Stimulated activated CD4-positive, alpha-beta T cell treated with anti-CD3 and anti-CD28 coated beads, TNF-alpha, amount 100 ng/mL, for 24 hours (primary cell): ENCODE measurements around the gene RNU6-9.
A peak's percentile ranks its signal among the peaks of the same experiment; 100 is the strongest.

ENCODE experiments used
- DNase-seq, 3 experiments: peaks; one replicate each; pipeline ENCODE4 v3.0.0-alpha.2; 2020; ENCODE audit warnings: low read depth in 3 of 3

The RNU6-9 gene

DNA sequence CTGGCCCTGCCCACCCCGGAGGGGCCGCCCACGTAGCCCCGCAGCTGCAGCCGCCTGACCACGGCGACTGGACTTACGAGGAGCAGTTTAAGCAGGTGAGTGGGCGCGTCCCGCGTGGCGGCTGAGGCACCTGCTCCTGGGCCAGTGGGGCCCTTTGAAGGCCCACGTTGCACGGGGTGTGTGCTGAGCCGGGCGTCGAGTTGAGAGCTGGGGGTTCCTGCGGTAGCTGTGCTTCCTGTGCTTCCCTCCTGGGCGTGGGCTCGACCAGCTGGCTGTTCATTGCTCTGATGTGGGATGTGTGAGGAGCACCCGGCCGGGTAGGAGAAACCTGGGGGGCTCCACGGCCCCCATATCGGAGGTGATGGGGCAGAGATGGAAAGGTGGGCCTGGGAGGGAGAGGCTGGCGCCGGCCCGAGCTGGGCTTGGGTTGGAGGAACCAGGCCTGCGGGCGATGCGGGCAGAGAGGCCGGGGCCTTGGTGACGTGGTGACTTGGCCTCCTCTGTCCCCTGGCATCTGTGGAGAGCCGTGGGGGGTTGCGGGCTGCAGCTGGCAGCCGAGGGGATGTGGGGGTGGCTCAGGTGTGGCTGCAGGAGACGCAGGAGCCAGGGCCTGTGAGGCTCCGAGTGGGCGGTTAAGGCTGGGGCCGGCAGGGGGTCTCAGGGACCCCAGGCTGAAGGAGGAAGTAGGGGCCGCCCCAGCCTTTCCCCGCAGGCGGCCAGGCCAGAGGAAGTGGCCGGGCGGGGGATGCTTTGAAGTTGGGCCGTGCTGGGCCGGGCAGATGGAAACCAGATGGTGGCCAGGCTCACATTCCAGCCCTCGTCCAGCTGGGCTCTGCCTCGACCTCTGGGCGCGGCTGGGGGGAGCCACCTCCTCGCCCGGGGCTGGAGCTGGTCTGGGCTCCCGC, 39.6 kb downstream of the RNU6-9 start:
- no peak for DNase-seq

DNA sequence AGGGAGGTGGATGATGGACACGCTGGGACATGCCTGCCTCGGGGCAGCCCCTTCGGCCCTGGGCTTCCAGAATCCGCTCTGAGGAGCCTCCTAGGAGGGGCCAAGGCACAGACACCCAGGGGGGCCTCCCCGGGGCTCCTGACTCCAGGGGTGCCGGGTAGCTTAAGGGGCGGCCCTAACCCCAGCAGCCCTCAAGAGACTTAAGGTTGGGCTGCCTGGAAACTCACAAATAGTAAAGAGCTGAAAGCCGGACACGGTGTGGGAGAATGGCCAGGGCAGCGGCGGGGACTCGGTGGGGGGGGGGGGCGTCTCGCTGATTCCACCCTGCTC, 40.2 kb downstream of the RNU6-9 start:
- no peak for DNase-seq

DNA sequence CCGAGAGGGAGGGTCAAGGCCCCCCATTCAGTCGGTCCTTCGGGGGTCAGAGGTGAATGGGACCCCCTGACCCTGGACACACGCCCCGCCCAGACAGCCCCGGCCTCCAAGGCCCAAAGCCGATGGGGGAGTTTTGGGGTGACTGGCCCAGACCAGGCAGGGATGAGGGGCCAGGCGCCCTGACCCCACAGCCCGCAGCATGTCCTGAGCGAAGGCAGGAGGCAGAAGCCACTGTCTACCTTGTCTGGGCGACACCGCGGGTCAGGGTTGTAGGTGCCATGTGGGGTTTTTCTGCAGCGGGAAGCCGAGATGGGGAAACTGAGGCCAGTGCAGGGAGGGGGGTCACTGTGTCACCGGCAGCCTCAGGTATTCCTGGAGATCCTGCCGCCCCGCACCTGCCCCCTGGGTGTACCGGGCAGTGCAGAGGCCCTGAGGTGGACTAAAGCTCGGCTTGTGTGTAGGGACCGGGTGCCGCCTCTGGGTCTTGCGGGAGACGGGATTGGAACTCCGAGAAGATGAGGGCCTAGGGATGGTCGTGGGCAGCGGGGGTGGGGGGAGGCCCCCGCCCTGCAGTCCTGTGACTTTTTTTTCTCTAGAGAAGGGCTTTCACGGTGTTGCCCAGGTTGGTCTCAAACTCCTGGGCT, 41.0 kb downstream of the RNU6-9 start:
- DNase-seq, result no peak

DNA sequence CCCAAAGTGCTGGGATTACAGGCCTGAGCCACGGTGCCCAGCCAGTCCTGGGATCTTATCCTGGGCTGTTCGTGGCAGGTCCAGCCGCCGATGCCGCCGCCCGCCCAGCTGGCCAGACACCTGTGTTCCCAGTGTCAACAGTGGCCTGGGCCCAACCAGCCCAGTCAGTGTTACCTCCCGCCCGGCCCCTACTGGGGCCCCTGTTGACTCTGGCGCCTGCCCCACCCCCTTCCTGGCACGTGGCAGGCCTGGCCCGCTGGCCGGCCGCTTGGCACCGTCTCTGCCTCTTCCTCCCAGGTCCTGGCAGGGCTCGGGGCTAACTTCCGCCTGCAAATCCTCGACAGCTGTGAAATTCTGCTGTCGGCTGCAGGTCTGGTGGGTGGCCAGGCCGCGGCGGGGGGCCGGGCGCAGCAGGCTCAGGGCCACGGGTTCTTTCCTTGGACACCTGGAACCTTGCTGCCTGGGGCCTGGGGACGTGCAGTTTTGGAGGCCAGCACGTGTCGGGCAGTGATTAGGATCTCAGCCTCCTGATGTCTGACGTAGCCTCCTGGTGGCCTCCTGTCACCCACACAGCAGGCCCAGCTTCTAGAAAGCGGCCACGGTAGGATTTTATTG, 41.7 kb downstream of the RNU6-9 start:
- no peak for DNase-seq

DNA sequence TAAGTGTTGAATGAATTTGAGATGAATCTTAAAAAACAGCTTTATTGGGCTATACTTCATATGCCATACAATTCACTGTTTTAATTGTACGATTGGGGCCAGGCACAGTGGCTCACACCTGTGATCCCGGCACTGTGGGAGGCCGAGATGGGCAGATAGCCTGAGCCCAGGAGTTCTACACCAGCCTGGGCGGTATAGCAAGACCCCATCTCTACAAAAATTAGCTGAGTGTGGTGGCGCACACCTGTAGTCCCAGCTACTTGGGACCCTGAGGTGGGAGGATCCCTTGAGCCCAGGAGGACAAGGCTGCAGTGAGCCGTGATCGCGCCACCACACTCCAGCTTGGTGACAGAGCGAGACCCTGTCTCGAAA, 42.9 kb downstream of the RNU6-9 start:
- no peak for DNase-seq

DNA sequence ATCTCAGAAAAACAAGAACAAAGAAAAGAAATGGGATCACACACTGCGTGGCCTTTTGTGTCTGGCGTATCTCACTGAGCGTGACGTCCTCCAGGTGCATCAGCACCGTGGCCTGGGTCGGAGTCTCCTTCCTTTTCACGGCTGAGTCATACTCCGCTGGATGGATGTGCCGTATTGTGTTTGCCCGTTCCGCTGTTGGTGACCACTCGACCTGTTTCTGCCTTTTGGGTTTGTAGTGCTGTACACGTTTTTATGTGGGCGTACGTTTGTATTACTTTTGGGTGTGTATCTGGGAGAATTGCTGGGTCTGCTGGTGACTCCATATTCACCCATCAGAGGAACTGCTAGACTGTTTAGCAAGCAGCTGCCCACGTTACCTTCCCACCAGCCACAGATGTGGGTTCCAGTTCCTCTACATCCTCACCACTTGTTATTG, 44.0 kb downstream of the RNU6-9 start:
- no peak for DNase-seq

DNA sequence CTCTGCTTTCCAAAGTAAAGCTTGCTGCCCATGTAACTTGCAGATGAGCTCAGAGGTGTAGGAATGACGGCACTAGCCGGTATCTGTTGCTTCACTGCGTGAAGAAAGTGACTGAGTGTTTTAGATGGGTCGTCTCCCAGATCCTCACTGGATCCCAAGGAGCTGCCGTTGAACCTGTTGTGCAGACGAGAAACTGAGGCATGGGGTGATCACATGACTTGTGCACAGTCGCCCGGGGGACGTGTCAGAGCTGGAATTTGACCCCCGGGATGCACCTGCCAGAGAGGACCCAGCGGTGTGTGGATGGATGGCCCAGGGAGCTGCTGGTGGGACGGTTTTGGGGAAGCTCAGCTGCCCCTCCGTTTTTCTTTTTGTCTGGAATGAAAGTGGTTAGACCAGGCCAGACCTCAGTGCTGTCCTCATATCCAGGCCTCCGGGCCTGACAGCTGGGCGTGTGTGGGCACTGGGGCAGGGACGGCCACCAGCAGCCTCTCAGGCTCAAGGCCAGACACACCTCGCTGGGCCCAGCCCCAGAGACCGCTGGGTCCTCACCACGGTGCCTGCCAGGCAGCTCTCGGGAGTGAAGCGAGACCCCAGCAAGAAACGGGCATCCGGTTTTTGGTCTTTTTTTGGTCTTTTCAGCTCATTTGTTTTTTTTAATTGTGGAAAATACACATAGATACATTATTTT, 45.1 kb downstream of the RNU6-9 start:
- DNase-seq, result no peak

DNA sequence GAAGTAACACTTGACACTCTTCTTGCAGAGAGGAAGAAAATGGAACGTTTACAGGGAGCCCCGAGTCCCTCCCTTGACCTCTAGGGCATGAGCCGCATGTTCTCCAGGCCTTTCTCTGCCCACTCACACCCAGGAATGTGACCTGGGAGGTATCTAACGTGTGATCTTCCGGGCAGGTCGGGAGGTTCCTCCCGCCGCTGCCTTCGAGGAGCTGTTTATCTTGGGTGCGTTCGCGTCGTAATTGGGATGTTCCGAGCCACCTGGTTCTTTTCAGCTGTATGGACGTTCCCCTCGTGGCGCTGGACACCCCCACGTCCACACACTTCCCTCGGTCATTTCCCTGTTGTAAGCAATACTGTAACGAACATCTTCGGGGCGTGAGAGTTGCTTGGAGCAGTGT, 46.2 kb downstream of the RNU6-9 start:
- DNase-seq, result no peak

DNA sequence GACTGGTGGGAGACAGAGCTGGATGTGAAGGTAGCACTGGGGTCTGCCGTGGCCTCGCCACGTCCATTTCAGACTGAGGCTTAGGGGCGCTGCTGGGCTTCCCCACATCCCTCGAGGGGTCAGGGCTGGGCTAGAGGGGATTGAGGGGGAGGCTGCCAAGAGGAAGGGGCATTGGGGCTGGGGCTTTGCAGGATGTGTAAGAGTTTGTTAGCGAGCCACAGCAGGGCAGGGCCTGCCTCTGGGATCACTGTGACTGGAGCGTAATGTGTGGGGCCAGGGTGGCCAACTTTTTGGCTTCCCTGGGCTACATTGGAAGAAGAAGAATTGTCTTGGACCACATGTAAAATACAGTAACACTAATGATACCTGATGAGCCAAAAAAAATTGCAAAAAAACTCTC, 46.6 kb downstream of the RNU6-9 start:
- no peak for DNase-seq

DNA sequence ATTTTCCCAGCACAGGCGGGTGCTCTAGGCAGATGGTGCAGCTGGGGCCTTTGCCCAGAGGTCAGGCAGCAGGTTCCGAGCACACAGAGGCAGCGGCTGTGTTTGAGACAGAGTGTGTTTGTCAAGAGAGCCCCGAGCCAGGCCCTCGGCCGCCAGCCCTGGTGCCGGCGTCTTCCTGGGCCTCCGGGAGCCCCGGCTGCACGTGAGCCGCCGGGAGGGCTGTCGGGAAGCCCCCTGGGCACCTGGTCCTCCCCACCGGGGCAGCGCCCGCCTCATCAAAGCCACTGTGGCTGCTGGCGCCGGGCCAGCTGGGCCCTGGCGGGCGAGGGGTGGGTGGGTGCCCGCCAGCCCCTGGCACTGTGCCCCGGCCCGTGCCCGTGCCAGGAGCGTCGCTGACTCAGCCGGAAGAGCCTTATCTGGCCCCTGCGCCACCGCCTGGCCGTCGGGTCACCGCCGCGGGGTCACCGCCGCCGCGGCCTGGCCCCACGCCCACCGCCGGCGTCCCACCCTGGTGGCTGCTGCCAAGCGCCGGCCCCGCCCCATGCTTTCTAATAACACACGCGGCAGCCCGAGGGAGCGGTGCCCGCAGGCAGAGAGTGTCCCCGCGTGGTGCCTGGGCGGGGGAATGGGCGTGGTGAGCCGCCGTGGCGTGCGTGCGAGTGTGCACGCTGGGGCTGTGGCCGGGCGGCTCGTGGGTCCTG, 47.5 kb downstream of the RNU6-9 start:
- DNase-seq, result peak in 2 of 3 experiments; percentile 36 to 62

DNA sequence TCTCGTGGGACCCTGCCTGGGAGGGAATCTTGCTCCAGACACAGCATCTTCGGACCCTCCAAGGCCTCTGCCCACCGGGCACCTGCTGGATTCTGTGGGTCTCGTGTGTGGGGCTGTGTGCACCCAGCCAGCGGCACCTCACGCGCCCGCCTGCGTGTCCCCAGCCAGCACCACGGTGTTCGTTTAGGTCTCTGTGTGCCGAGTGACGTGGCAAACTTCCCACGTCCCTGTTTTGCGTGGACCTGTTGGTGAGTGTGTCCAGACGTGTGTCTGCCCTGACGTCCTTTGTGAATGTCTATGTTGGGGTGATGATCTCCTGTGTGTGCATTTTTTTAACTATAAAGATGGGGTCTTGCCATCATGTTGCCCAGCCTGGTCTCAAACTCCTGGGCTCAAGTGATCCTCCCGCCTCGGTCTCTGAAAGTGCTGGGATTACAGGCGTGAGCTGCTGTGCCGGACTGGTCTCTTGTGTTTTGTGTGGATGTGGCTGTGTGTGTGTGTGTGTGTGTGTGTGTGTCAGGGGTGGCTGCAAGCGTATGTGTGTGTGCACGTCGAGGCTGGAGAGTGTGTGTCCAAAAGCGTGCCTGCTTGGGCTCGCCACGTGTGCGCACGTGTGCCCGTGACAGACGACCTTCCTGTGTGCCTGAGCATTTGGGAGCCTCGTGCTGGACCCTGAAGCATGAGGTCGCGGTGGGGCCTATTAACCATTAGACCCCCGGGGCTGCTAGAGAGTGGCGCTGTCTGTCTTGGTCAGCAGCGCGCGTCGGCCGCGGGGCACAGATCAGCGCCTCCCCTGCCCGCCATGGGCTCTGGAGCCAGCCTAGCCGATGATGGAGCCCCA, 48.2 kb downstream of the RNU6-9 start:
- DNase-seq, result no peak

DNA sequence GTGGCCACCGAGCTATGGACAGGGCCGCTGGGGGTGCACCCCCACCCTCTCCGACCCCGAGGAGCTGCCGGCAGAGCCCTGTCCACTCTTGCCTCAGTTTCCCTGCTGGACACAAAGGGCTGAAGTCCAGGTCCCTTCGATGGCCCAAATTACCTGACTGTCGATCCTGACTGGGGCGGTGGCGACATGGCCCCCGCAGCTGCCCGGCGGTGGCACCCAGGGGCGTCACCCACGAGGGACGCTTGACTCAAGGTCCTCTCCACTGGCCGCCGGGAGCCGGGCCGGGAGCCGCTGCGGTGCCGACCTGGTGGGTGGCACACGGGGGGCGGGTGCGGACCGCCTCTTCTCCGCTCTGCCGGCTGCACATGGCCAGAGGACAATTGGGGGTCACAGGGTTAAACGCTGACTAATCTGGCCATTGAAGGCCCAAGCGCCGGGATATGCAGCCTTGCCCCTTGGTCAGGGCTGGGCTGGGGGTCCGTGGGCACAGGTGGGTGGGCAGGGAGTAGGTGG, 48.9 kb downstream of the RNU6-9 start:
- no peak for DNase-seq
